Measurements from ENCODE around the gene RFXANK.

DNA sequence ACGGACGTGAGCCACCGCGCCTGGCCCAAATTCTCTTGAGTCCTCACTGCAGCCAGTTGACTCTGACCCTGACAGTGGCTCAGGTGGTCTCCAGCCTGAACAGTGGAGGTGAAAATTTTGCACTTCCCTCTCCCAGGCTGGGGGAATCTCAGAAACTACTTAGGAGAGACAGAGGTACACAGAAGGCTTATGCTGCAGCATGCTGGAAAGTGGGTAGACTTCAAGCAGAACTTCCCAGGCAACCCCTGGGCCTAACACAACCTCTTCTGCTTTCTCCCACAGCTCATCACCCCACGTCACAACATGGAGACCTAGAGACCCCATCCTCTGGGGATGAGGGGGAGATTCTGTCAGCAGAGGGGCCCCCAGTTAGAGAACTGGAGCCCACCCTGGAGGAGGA lies 34.1 kb downstream of the RFXANK start:
- no peak for TF ChIP-seq POLR2AphosphoS5 (IDR thresholded peaks at IDR 0.05; ENCODE audit: low read depth, low read length)
- no peak for TF ChIP-seq SIN3A (IDR thresholded peaks at IDR 0.05; ENCODE audit: borderline replicate concordance, insufficient read depth, low read length)
